SU-DHL-6 (cell line): ENCODE data around the gene NRIP3.

Source experiments
- H2AFZ ChIP-seq: fragments of 200-600 bp; sonication (generic); 2 replicates; pipeline ENCODE4 v1.6.1; 2014; ENCODE audit warnings: low read depth, mild to moderate bottlenecking, moderate library complexity, mixed read lengths, antibody characterized with exemption, low read length; ENCODE audit not compliant: severe bottlenecking
- H3F3A ChIP-seq: fragments of 200-600 bp; shearing (Covaris generic); 2 replicates; pipeline ENCODE4 v1.6.0; 2016; ENCODE audit warnings: antibody characterized with exemption, mild to moderate bottlenecking; ENCODE audit not compliant: insufficient read depth
- H3K27ac ChIP-seq: fragments of 200-600 bp; sonication (generic); 2 replicates; pipeline ENCODE4 v1.5.1; 2016; ENCODE audit warnings: low read depth, mild to moderate bottlenecking, low read length, moderate library complexity, mixed read lengths
- H3K27me3 ChIP-seq: fragments of 200-600 bp; sonication (generic), shearing (Covaris generic); 2 replicates; pipeline ENCODE4 v1.6.0; 2014; ENCODE audit warnings: mild to moderate bottlenecking, low read length
- H3K36me3 ChIP-seq: fragments of 200-600 bp; sonication (generic); 2 replicates; pipeline ENCODE4 v1.6.1; 2014; ENCODE audit warnings: mild to moderate bottlenecking, low read length, mixed read lengths
- H3K4me2 ChIP-seq: fragments of 300-600, 200-600 bp; shearing (Covaris generic), sonication (generic); 2 replicates; pipeline ENCODE4 v1.6.0; 2014; ENCODE audit warnings: low read length, low read depth, mild to moderate bottlenecking; ENCODE audit not compliant: poor library complexity, severe bottlenecking
- H3K4me3 ChIP-seq: fragments of 200-600 bp; sonication (generic); 2 replicates; pipeline ENCODE4 v1.5.1; 2014; ENCODE audit warnings: antibody characterized with exemption, low read length, mild to moderate bottlenecking, mixed read lengths; ENCODE audit not compliant: insufficient read depth, poor library complexity, severe bottlenecking
- H3K79me2 ChIP-seq: fragments of 200-600 bp; sonication (generic); 2 replicates; pipeline ENCODE4 v1.6.1; 2014; ENCODE audit warnings: mild to moderate bottlenecking, low read length, moderate library complexity; ENCODE audit not compliant: insufficient read depth
- H3K9ac ChIP-seq: fragments of 200-600 bp; sonication (generic); 2 replicates; pipeline ENCODE4 v1.7.0; 2014; ENCODE audit warnings: mild to moderate bottlenecking, low read length
- H3K9me2 ChIP-seq: fragments of 200-600 bp; sonication (generic); replicated peaks from 2 replicates; pipeline ENCODE4 v1.6.1; 2014; ENCODE audit warnings: low read length; ENCODE audit not compliant: insufficient read depth
- H3K9me3 ChIP-seq: fragments of 200-600 bp; sonication (generic); 2 replicates; pipeline ENCODE4 v1.6.1; 2014; ENCODE audit warnings: low read length, mixed read lengths; ENCODE audit not compliant: insufficient read depth
- H4K20me1 ChIP-seq: fragments of 200-600 bp; sonication (generic); 2 replicates; pipeline ENCODE4 v1.6.1; 2014; ENCODE audit warnings: low read depth, mild to moderate bottlenecking, antibody characterized with exemption, low read length, moderate library complexity, mixed read lengths
- EZH2phosphoT487 ChIP-seq: fragments of 200-600 bp; sonication (generic), shearing (Covaris generic); conservative IDR thresholded peaks from 2 replicates; pipeline ENCODE4 v1.6.1; 2018; ENCODE audit warnings: mild to moderate bottlenecking, antibody characterized with exemption, low read length, moderate library complexity, mixed read lengths
- TF ChIP-seq, protein P1 (sequence below): fragments of 200-600 bp; sonication (generic); IDR thresholded peaks from one replicate; pipeline ENCODE4 v1.5.1; 2017; ENCODE audit warnings: antibody characterized with exemption, mild to moderate bottlenecking, low read length, moderate library complexity; ENCODE audit not compliant: insufficient read depth, poor library complexity, severe bottlenecking

NRIP3 gene

DNA sequence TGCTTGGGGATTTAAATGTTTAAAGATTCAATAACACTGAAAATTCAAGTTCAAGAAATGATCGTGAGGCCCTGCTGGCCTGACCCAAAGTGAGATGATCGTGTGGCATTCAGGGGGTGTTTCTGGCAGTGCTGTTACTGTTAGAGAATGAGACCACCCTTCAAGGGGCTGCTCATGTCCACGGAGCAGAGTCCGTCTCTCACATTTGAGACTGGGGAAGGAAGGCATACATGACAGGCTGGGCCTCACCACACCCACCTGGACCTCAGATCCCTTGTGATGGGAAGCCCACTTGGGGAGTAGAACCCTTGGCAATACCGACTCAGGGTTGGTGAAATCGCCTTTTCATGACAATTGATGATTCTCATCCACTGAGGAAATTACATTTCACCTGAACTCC lies 16.1 kb upstream of the NRIP3 start:
- Histone ChIP-seq H3K9me2 (no peaks in the 10 kb centered on the region), H2AFZ (no peak overlapping the region), H4K20me1 (no peaks in the 10 kb centered on the region), H3K9ac (no peak overlapping the region), H3K36me3 (no peaks in the 10 kb centered on the region), H3K9me3 (no peaks in the 10 kb centered on the region), H3K79me2 (no peaks in the 10 kb centered on the region), H3K27ac (no peak overlapping the region), H3K4me3 (no peak overlapping the region), H3K27me3 (no peaks in the 10 kb centered on the region), H3K4me2 (no peak overlapping the region), H3F3A (no peaks in the 10 kb centered on the region)
- no peak for TF ChIP-seq EZH2phosphoT487
- TF ChIP-seq, protein P1, sequence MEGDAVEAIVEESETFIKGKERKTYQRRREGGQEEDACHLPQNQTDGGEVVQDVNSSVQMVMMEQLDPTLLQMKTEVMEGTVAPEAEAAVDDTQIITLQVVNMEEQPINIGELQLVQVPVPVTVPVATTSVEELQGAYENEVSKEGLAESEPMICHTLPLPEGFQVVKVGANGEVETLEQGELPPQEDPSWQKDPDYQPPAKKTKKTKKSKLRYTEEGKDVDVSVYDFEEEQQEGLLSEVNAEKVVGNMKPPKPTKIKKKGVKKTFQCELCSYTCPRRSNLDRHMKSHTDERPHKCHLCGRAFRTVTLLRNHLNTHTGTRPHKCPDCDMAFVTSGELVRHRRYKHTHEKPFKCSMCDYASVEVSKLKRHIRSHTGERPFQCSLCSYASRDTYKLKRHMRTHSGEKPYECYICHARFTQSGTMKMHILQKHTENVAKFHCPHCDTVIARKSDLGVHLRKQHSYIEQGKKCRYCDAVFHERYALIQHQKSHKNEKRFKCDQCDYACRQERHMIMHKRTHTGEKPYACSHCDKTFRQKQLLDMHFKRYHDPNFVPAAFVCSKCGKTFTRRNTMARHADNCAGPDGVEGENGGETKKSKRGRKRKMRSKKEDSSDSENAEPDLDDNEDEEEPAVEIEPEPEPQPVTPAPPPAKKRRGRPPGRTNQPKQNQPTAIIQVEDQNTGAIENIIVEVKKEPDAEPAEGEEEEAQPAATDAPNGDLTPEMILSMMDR, result no peak

DNA sequence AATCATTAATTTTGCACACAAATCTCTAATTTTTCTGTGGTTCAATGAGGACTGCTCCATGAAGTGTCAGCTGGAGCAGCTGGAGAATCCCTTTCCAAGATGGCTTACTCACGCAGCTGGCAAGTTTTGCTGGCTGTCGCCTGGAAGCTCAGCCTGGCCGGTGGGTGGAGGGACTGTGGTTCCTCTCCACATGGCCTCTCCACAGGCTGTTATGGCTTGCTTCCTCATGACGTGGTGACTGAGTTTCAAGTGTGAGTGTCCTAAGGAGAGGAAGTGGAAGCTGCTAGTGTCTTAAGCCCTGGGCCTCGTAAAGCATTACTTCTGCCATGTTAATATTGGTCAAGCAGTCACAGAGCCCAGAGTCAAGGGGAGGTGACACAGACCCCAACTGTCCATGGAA lies 14.0 kb upstream of the NRIP3 start:
- H3K79me2 ChIP-seq, result no peaks in the 10 kb centered on the region
- no peaks in the 10 kb centered on the region for H3F3A ChIP-seq
- H4K20me1 ChIP-seq, result no peaks in the 10 kb centered on the region
- TF ChIP-seq, protein P1, result no peak
- TF ChIP-seq EZH2phosphoT487, result no peak
- no peak overlapping the region for H3K4me3 ChIP-seq
- H3K36me3 ChIP-seq, result no peaks in the 10 kb centered on the region
- no peak overlapping the region for H3K27ac ChIP-seq
- no peaks in the 10 kb centered on the region for H3K9me3 ChIP-seq
- H3K4me2 ChIP-seq, result no peak overlapping the region
- H3K27me3 ChIP-seq, result no peaks in the 10 kb centered on the region
- no peak overlapping the region for H2AFZ ChIP-seq
- no peaks in the 10 kb centered on the region for H3K9me2 ChIP-seq
- H3K9ac ChIP-seq, result no peak overlapping the region

- no peak overlapping the region for H3K4me2 ChIP-seq
- no peaks in the 10 kb centered on the region for H3K9me3 ChIP-seq
- no peaks in the 10 kb centered on the region for H3K9me2 ChIP-seq
- no peak overlapping the region for H3K27ac ChIP-seq
- no peak overlapping the region for H2AFZ ChIP-seq
- no peaks in the 10 kb centered on the region for H3F3A ChIP-seq
- H3K36me3 ChIP-seq, result no peaks in the 10 kb centered on the region
- TF ChIP-seq EZH2phosphoT487, result no peak
- TF ChIP-seq, protein P1, result no peak
- no peak overlapping the region for H3K9ac ChIP-seq
- no peaks in the 10 kb centered on the region for H3K79me2 ChIP-seq
- no peaks in the 10 kb centered on the region for H3K27me3 ChIP-seq
- no peaks in the 10 kb centered on the region for H4K20me1 ChIP-seq
- no peak overlapping the region for H3K4me3 ChIP-seq
Observed at GRCh38 chr11:9016916-9017642, 13.3 kb upstream of the NRIP3 start.
